Measurements from ENCODE around the gene TTLL12. TPM values are rescaled to one million over a fixed set of nuclear protein-coding genes. Genes with fewer than 3 reads are reported as not detected.

The TTLL12 gene
- 52.8 and 58.9 TPM in 2 replicates for total RNA-seq (2014; rRNA removed)
- polyA plus RNA-seq (2012): 23.6 TPM

DNA sequence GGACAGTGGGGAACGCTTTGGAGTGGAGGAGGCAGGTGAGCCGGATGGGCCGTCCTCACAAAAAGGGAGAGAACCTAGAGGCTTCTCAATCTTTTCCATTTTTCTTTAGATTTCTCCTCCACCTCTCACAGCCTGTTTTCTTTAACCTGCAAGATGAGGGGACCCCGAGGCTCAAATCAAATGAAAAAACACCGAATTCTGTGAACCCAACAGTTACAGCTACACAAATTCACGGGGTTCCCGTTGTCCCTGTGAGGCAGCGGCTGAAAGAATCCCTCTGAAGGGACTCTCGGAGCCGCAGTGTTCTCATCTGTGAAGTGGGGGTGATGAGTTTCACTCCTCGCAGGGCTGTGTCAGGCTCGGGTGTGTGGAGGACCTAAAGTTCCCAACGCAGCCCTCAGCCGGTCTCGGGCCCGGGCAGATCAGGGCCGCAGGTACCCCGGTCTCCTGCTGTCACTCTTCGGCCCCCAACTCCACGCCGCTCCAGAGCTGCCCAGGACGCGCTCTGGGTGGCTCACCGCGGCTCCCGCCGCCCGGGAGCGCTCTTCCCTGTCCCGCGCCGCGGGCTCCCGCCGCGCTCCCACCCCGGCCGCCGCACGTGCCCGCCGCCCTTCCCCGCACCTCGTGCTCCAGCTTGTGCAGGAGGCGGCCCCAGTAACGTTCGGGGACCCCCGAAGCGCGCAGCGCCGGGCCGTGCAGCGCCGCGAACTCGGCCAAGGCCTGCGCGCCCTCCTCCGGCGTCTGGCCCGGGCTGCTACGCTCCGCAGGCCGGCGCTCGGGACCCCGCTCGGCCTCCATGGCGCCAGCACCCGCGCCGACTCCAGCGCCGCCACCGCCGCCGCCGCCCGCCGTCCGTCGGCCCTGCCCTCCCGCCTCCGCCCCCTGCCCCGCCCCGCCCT is at the start of gene TTLL12:
Gene TTLL12 (minus strand): TSS at position 863 of the 899 bp plus-strand sequence. CDS start 65 bp downstream, at position 798.
- DNase-seq (ENCODE audit: low read depth): peak; percentile 27

DNA sequence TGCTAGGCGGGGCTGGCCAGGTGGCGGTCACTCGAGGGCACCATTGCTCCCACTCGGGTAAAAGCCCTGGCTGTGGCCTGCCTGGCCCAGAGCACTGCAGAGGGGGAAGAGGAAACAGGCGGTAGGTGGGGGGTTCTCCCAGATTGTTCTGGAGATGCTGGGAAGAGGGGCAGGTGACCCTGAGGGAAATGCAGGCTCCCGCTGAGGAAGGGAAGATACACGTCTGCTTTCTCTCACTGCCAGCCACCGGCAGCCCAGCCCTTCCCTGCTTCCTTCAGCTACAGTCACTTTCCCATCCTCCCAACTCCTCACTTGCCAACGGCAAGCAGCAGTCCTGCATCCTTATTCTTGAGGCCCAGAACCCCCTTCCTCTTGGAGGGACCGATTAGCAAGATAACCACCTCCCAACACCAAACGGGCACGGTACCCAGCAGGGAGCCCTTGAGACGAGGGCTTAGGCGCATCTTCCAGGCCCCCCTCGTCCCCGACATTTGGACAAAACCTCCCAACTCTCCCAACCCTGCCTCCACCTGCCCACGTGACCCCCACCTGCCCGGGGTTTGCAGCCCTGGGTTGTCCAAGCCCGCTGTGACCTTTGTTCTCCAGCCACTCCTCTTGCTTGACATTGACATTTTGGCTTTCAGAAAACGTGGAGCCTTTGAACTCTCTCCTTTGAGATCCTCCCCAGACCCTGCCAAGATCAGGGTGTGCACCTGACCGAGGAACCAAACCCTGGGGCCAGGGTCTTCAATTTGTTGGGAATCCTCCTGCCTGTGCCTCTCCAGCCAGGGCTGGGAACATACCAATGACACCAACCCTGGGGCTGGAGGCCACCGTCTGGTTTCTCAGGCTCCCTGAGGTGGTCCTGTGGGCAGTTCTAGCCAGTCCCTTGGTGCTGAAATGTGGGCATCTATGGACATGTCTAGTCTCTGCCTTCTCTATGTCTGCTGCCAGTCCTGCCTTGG is 48.8 kb upstream of the TTLL12 start:
- no peak for DNase-seq (ENCODE audit: low read depth)

DNA sequence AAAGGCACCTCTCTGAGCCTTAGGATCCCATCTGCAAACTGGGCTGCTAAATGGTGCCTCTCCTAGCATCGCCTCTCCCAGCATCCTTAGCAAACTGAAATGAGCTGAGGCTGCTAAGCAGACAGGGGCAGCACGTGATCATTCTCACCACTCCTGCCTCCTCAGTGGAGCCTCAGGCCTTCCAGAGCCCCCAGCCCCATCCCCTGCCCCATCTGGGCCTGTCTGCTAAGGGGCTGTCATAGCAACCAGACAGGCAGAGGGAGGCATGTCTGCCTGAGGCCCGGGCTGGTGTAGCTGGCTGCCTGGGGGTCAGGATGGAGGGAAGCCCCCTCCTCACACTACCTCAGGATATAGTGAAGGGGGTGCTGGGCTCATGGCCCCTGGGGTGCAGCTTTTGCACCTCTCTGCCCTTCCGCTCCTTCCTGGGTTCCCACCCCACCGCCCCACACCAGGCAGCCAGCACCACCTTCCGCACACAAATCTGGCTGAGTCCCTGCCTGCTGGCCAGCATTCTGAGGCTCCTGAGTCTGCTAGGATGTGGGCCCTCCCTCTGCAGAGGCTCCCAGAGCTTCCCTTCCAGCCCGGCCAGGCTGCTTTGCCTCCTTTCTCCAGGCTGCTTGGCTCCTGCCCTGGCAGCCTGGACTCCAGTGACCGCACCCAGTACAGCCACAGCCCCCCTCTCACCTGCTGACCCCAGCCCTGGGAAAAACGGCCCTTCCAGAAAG is 47.5 kb upstream of the TTLL12 start:
- no peak for DNase-seq (ENCODE audit: low read depth)

GRCh38 chr22:43233529-43233928 is 46.6 kb upstream of the TTLL12 start:
- DNase-seq (ENCODE audit: low read depth): no peak

DNA sequence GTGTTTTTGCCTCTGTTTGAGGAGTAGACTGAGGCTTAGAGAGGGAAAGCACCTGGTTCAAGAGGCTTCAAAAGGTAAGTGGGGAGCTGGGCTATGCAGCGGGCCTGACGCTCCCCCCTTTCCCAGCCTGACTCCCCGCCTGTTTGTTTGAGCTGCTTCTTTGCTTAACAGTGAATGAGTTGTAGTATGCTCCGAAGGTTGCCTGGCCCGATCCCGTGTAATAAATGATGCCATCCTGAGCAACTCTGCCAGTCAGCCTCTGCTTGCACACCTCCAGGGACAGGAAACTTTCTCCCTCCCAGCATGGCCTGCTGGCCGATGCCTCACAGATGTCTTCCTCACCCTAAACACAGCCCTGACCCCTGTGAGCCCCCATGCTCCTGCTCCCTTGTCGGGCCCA is 45.5 kb upstream of the TTLL12 start:
- DNase-seq (ENCODE audit: low read depth): no peak

- no peak for DNase-seq (ENCODE audit: low read depth)
Measured at GRCh38 chr22:43231724-43232034, 44.7 kb upstream of the TTLL12 start.

DNA sequence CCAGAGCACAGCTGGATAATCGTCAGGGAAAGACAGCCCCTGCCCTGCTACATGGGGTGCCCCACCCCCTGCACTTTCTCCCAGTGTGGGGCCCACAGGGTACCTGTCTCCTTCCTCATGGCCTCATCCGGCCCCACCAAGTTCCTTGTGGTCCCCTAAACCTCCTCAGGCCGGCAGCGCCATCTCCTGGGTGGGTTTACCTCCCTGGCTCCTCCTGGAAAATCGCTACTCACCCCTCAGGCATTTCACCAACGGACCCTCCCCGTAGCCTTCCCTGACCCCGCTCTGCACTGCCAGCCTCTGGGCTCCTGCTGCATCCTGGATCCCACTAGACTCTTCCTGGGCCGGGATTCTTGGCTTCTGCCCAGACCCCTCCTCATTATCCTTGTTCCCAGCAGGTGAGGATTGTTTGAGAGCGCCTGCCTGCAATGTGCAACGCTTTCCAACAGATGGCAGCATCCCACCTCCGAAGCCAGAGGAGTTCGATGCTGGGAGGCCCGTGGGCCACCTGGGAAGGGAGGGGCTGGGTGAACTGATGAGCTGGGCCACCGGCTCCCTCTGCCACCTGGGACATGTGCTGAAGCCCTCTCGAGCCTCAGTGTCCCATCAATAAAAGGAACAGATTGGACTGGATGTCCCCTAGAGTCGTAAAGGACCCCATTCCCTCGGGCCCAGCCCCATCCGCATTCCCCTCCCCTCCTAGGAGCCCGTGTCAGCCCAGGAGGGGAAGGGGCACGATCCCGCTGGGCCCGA is 44.2 kb upstream of the TTLL12 start:
- peak; percentile 9 for DNase-seq (ENCODE audit: low read depth)

GRCh38 chr22:43230571-43230970 is 43.6 kb upstream of the TTLL12 start:
- no peak for DNase-seq (ENCODE audit: low read depth)

DNA sequence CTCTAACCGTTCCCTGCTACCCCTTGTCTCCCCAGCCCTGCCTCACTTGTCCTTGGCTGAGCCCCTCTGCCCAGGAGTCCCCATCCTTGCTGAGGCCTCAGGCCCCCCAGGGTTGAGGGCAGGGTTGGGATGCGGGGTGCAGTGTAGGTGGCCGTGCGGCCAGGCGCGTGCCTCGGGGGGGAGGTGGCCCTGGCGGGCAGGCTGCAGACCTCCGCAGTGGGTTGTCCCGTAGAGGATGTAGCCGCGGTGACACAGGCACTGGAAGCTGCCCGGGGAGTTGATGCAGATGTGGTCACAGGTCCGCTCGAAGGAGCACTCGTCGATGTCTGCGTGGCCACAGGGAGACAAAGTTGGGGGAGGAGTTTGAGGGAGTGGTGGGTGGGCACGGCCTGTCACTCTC is 41.9 kb upstream of the TTLL12 start:
- DNase-seq (ENCODE audit: low read depth): no peak

DNA sequence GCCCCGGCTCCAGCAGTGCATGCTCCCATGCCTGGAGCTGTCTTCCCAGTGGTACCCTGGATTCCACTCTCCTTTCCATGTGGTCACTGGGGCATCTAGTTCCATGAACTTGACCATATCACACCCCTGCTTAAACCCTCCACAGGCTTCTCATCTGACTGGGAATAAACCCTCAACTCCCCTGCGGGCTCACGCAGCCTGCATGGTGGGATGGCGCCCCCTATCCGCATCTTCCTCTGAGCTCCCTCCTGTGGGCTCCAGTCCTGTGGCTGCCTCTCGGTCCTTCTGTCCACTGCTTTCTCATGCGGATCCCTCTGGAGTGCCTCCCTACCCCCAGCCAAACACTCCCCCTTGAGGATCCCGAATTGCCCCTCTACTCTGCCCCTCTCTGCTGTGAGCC is 41.4 kb upstream of the TTLL12 start:
- DNase-seq (ENCODE audit: low read depth): peak; percentile 12

DNA sequence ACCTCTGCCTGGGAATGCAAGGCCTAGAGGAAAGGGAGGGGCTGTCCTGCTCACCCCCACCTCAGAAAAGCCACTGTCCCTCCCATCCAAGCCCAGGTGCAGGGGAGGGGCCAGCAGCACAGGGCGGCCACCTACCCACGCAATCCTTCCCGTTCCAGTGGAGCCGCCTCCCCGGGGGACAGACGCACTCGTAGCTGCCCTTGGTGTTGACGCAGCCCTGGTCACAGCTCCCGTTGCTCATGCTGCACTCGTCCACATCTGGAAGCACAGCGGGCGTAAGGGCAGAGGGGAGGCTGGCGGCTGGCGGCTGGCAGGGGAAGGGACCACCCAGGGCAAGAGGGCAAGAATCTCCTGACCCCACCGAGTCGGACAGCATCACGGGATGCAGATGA is 40.3 kb upstream of the TTLL12 start:
- no peak for DNase-seq (ENCODE audit: low read depth)

- peak; percentile 5 for DNase-seq (ENCODE audit: low read depth)
Measured at GRCh38 chr22:43226377-43227238, 39.7 kb upstream of the TTLL12 start.

DNA sequence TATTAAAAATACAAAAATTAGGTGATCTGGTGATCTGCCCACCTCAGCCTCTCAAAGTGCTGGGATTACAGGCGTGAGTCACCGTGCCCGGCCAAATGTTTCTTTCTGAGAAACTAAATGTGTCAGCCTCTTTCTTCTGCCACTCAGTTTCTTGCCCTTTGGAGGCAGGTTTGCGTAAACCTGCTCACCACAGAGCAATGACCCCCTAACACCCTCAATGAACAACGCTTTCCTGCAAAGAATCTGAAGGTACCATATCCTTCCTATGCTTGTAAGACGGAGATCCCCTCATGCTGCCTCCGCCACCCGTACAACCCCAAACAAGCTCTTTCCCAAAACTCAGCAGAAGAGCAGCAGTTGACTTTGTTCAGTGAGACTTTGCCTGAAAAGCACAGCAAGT is 38.7 kb upstream of the TTLL12 start:
- no peak for DNase-seq (ENCODE audit: low read depth)

GRCh38 chr22:43222987-43223386 is 36.1 kb upstream of the TTLL12 start:
- no peak for DNase-seq (ENCODE audit: low read depth)

GRCh38 chr22:43222262-43222661 is 35.3 kb upstream of the TTLL12 start:
- no peak for DNase-seq (ENCODE audit: low read depth)

- no peak for DNase-seq (ENCODE audit: low read depth)
Measured at GRCh38 chr22:43220625-43221380, 33.9 kb upstream of the TTLL12 start.

GRCh38 chr22:43218786-43219185 is 31.9 kb upstream of the TTLL12 start:
- DNase-seq (ENCODE audit: low read depth): no peak

DNA sequence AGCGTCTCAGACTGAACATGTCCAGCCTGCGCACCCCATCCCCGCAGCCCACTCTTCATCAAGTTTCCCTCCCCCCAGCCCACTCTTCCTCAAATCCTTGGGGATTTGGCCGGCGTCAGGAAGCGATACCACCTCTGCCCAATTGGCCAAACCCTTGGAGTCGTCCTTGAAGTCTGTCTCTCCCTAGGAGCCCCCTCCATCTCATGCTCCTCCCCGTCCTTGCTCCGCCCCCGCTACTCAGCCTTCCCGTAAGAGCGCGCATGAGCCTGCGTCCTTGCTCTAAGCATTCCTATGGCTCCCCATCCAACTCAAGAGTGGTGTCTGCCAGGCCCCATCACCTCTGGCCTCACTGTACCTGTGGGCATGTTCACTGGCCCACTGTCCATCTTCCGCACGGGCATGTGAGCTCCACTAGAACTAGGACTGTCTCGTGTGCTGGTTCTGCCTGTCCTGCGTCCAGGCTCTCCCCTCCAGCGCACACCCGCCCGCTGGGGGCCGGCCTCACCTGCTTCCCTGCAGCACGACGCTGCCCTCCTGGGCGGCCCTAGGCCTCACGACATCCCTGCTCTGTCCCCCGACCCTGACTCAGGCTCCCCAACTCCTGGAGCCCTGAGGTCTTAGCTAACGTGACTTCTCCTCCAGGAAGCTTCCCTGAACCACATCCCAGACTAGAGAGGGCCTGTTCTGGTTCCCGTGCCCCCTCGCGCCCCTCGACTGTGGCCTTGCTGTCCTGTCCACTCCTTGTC is 30.5 kb upstream of the TTLL12 start:
- DNase-seq (ENCODE audit: low read depth): no peak

DNA sequence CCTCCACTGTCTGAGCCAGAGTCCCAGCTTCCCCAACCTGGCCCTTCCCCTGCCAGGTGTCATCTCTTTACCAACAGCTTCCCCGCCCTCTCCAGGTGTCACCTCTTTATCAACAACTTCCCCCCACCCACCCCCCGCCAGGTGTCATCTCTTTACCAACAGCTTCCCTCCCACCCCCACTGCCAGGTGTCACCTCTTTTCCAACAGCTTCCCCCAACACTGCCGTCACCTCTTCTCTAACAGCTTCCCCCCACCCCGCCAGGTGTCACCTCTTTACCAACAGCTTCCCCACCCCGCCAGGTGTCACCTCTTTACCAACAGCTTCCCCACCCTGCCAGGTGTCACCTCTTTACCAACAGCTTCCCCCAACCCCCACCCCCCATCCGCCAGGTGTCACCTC is 29.8 kb upstream of the TTLL12 start:
- no peak for DNase-seq (ENCODE audit: low read depth)

Measured in LHCN-M2 (cell line).